GM15510 (cell line): ENCODE measurements around the gene SEPTIN8.

Source experiments
- POLR2A ChIP-seq: IDR thresholded peaks from 3 replicates; pipeline ENCODE4 v1.6.1; 2011; ENCODE audit warnings: borderline replicate concordance; ENCODE audit not compliant: insufficient read length; ENCODE audit errors: extremely low read depth

SEPTIN8 gene

DNA sequence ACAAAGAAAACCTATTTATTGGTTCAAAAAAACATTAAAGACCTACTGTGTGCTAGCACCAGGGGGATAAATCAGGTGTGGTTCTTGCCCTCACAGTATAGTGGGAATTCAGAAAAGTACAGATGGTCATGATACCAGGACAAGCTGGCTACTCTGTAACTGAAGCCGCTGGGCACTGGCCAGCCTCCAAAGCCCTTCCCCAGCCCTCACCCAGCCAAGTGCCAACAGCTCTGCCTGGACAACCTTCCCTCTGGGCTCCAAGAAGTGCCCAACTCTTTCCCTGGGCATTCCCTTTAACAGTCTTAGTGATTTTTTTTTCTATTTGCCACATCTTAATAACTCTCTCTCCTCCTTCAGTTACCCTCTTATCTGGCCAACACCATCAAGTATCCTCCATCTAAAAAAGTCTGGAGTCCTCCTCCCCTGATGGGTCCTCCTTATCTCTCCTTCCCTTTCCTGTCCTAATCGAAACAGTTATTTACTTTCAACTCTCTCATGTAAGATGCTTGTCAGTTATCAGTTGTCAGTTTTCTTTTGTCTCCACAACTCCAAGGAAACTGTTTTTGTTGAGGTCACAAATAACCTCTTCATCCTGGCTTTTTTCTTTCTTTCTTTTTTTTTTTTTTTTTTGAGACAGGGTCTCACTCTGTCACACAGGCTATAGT, 13.3 kb upstream of the SEPTIN8 start:
- TF ChIP-seq POLR2A, result no peak

DNA sequence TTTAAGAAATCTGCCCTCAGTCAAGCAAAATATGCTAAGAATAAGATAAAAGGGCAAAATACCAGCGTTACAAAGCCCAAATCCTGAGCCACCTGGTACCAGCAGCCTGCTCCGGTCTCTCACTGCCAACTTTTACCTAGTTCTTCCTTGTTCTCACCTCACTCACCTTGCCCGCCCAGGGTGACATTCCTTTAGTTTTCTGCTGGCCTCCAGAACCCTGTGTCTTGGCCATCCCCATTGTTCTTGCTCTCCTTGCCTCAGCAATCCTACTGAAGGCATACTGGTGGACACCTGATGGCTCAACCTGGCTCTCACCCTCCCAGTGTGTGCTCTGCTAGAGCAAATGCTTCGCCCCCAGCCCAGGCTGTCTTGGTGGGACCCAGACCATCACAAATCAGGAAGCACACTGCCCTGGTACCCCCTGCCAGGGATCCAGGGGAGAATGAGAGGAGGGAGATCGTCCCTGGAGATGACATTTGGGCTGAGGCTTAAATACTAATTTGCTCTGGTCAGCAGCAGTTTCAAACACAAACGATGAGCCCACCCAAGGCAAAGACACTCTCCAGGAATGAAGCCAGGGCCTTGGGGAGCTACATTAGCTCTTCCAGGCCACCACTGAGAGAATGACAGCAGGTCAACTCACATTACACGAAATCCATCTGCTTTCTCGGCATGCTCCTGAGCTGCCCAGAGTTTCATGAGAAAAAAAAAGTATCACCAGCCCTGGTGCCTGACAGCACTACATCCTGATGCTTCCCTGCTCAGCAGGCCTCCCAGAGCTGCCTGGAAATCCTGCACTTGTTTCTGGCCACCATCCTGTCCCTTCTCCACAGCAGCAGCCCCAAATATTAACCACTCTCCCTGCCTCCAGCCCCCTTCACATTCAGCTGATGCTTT, 12.2 kb upstream of the SEPTIN8 start:
- no peak for TF ChIP-seq POLR2A

DNA sequence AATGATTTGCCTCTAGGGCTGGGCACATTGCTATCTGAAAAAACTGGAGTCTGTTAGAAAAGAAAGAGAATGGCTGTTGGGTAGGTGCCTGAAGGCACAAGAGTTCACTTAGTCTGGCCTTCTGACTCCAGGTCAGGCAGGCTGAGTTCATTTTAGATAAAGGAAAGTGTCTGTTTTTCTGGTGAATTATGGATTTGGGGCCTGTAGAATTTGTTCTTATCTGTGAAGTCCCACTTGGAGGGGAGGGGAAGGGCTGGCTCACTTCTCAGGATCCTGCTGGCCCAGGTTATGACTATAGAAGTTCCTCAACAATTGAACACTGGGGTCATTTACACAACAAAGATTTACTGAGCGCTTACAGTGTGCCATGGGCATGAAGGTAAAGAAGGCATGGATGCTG, 11.5 kb upstream of the SEPTIN8 start:
- TF ChIP-seq POLR2A, result no peak

DNA sequence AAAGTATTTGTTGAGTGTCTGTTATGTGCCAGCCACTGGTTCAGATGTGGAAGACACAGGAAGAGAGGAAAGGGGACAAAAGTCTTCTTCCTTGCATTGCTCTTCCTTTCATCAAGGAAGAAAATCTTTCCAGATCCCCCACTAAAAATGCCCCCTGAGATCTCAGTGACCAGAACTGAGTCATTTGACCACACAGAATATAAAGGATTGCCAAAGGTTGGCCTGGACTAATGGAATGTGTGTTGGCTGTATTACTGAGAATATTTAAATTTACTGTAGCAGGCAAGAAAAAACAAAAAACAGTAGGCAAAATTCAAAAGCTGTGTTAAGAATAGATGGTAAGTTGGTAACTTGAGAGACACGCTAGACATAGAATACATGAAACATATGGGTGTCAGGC, 10.0 kb upstream of the SEPTIN8 start:
- TF ChIP-seq POLR2A, result no peak

DNA sequence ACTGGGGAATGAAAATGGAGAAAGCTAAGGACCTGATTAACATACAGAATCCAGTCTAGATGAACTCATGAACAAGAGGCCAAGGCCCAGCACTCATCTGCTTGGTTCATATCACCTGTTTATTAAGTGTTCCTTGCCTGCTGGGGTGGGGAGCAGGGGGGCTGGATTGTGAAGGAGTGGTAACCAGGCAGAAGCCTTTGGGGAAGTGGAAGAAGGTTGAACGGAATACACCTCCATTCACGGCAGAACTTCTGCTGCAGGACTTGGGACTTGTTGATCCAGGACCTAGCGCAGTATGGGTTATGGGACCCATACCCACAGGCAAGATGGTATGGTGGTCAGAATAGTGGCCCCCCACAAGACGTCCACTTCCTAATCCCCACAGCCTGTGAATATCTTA, 8.8 kb upstream of the SEPTIN8 start:
- TF ChIP-seq POLR2A, result no peak

DNA sequence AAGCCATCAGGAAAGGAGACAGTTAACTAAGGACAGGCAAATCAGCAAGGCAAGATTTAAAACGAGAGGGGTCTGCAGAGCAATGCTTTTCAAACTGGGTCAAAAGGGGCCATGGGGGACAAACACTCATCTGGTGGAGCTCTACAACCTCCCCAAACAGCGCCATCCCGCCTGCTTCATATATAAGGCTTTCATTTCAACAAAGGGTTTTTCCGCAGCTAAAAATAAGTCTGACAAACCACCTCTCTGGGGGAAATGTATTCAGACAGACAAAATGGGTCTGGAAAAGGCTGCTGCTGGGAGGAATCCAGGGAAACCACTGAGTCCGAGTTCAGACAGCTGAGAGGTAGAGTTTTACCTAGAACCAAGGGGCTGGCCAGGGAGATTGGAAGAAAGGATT, 8.3 kb upstream of the SEPTIN8 start:
- TF ChIP-seq POLR2A, result no peak

DNA sequence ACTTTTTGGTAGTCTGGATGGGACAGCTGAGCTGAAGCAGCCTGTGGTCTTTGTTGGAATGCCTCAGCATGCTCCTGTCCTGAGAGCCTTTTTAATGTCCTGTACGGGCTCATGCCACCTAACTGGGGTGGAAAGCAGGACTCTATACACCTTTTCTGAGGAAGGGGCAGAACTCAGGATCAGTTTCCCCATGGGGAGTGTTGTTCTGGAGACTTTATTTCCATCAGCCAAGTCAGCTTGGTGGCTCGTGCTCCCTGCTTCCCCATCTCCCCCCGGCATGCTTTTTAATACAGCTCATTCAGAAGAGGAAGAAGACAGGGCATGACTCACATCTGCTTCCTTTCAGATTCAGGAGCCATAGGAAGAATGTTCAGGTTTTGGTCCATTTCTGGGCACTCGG, 5.1 kb upstream of the SEPTIN8 start:
- no peak for TF ChIP-seq POLR2A

DNA sequence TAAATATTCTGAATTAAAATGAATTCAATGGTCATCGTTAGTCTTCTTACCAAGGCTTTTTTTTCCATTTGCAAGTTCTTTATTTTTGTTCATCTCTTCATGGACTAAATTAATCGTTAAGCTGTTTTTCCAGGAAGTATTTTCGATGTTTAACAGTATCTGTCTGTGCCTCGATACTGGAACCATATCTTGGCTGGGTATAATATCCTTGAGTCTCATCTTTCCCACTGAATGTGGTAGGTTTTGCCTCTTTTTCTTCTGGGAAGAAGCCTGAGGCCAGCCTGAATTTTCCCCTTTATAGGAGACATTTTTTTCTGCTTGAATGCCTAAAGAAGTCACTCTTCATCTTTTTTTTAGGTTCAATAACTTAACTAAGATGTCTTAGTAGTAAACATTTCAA, 4.0 kb upstream of the SEPTIN8 start:
- no peak for TF ChIP-seq POLR2A

DNA sequence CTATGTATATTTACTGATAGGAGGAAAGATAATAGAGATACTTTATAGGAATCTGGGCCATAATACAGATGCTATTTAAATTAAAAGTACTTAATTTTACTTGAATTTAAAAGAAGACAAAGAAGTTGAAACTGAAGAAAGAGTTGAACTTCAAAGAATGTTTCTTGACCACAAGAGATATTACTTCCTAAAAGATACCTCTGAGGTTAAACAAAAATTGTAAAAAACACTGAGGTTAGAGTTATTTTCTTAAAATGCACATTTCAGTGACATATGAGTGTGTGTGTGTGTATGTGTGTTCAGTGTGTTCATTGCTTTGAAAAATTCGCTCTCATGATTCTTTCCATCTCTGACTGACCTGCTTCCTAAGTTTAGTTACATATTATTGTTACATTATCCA, 3.5 kb upstream of the SEPTIN8 start:
- TF ChIP-seq POLR2A, result no peak

DNA sequence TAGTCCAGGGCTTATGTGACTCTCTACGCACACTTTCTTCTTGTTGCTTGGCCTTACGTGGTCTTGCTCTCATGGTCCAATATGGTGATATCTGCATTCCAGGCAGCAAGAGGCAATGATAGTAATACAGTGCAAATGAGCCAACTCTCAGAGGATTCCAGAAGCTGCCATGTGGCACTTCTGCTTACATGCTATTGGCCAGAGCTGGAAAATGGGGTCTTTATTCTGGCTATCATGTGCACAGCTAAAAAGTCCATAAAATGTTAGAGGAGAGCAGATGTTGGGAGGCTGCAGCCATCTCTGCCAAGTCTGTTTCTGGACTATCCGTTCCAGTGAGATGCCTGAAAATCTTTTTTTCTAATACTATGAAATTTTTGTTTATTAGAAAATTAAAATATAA, 2.9 kb upstream of the SEPTIN8 start:
- no peak for TF ChIP-seq POLR2A

DNA sequence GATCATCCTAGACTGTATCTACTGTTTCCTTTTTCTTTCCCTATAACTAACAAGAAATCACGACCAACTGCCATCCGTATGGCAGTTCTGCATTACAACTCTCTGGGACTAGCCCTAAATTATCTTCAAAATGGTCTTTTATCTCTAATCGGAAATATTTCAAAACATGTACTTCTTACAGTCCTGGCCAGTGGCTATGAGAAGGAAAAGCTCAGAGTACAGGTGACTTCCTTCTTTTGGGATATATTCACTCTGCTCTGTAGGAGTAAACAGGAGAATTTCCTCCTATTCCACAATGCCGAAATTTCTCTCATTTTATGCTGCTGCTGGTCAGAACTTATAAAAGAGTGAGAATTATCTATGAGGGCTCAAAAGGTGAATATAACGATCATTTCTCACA, 1.8 kb upstream of the SEPTIN8 start:
- no peak for TF ChIP-seq POLR2A

DNA sequence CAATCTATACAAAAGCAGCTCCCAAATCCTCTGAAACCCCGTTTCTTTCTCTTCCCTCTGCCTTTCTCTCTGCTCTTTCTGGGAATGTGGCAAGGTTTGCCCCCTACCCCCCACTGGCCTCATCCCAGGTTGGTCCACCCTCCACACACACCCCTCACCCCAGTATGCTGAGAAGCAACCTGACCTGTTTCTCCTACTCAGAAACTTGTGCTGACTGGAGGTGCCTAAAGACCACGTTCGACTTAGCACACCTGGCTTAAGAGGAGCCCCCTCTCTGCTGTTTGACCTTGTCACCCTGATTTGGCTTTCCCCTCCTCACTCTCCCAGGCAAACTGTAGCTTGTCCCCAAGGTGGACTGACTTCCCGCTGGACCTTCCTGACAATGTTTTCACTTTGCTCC, 1.1 kb upstream of the SEPTIN8 start:
- TF ChIP-seq POLR2A, result no peak

DNA sequence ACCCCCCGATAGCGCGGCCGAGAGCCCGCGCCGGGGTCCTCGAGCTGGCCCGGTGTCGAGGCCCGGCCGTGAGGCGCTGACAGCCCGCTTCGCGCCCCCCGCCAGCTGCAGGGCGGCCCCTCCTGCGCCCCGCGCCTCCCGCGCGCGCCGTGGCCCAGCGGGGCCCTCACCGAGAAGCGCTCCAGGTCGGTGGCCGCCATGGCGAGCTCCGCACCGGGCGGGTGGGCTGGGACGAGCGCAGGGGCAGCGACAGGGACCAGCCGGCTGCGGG, 166 bp downstream of the SEPTIN8 start:
- no peak for TF ChIP-seq POLR2A

DNA sequence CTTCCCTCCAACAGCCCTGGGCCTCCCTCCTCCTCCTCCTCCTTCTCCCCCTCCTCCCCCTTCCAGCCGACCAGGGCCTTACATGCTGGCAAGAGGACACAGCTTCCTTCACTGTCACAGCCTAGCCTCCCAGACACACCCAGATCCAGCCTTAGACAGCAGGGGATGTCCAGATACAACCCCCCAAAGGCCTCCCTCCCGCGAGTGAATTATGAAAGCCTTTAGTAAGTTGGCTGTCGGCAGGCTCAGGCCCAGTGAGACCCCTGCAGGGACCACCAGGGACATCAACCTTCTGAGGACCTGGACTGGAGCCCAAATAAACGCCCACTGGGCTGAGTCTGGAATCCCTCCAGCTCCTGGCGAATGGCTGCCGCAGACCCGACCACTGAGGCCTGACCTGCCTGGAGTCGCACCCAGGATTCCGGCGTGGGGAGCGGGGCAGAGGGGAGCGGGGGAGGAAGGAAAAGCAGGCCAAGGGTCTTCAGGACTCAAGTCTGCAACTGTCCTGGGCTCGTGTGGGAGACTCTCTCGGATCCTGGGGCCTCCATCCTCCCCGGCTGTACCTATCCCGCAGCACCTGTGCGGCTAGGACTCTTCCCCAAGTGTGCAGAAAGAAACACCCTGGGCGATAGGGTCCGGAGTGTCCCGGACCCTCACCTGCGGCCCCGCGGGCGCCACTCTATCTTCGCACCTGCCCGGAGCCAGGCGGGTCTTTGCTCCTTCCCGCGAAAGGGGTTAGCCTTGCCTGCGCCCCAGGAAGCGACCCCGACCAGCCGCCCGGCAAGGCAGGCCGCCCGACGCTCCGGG, 705 bp downstream of the SEPTIN8 start:
- TF ChIP-seq POLR2A, result no peak

DNA sequence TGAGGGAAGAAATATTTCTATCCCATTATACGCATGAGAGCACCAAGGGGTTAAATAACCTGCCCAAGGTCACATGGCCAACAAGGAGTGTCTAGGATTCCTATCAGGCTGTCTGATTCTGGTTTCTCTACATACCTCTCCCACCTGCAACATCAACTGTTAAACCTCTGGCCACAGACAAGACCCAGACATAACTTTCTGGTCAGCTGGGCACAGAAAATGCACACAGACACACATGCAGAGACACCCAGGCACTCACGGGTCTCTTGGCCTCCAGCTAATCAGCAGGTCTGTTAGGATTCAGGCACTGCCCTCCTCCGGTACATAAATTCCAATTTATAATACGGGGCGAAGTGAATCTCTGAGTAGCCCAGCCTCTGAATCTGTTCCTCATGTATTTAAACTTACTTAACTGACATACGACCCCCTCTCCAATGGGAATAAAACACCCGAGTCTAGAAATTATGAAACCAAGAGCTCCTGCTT, 1.5 kb downstream of the SEPTIN8 start:
- TF ChIP-seq POLR2A, result no peak

DNA sequence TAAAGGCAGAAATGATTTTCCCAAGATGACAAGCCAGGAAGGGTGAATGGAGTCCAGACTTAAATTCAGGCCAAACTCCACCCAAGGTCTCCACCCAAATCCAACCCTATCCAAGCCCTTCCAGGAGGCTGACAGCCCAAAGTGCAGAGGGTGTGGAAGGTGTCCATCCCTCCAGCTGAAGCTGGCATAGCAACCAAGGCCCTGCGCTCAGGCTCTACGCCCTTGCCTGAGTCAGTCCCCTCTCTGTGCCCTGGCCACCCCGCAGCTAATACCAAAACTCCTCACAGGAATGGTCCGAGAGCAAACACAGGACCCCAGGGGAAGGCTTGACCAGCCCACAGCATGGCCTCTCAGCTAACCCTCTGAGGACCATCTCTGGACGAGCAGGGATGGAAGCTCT, 2.1 kb downstream of the SEPTIN8 start:
- TF ChIP-seq POLR2A, result no peak

DNA sequence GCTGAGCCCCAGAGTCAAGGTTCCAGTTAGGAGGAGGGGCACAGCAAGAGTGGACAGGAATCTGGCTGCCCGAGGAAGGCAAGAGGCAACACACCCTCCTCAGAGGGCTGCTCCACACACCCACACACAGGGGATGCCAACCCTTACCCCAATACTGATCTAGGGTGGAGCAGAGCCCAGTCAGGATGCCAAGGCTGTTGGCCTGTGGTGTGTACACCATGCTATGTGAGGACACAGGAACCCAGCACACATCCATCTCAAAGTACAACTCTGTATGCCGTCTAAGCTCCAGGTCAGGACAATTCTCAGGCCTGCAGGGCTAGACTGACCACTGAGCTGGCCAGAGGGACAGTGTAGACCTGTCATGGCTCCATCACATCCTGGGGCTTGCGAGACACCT, 2.6 kb downstream of the SEPTIN8 start:
- no peak for TF ChIP-seq POLR2A
